ENCODE measurements around the gene CD7.

CD7 gene

DNA sequence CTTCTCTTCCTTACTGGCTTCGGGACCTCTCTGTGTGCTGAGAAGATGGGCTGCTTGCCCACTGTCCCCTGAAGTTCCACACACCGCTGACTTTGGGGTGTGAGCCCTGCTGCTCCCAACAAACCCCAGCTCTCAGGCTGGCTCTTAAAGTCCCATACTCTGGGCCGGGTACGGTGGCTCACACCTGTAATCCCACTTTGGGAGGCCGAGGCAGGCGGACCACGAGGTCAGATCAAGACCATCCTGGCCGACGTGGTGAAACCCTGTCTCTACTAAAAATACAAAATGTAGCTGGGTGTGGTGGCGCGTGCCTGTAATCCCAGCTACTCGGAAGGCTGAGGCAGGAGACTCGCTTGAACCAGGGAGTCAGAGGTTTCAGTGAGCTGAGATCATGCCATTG is 17.2 kb downstream of the CD7 start:
- H3K9me2 ChIP-seq (replicated peaks; ENCODE audit: insufficient read depth, low read length): no peaks in the 10 kb centered on the region
- no peak overlapping the region for H2AFZ ChIP-seq (ENCODE audit: low read depth, low read length, severe bottlenecking)
- no peak overlapping the region for H3K4me2 ChIP-seq (ENCODE audit: low read depth, low read length, poor library complexity, severe bottlenecking)
- H3K79me2 ChIP-seq (ENCODE audit: insufficient read depth, low read length): no peaks in the 10 kb centered on the region
- no peaks in the 10 kb centered on the region for H3K27me3 ChIP-seq (ENCODE audit: low read length)
- no peaks in the 10 kb centered on the region for H4K20me1 ChIP-seq (ENCODE audit: low read depth, low read length)
- H3K9me3 ChIP-seq (ENCODE audit: insufficient read depth, low read length): no peaks in the 10 kb centered on the region
- no peaks in the 10 kb centered on the region for H3K36me3 ChIP-seq (ENCODE audit: low read length)
- H3K9ac ChIP-seq (ENCODE audit: low read length): no peak overlapping the region
- H3F3A ChIP-seq (ENCODE audit: insufficient read depth): peaks cover 3% of the 10 kb centered on the region; the same call in 1 of the 2 replicates
- no peak for TF ChIP-seq EZH2phosphoT487 (conservative IDR thresholded peaks at IDR 0.05; ENCODE audit: low read length)
- TF ChIP-seq, protein P1, sequence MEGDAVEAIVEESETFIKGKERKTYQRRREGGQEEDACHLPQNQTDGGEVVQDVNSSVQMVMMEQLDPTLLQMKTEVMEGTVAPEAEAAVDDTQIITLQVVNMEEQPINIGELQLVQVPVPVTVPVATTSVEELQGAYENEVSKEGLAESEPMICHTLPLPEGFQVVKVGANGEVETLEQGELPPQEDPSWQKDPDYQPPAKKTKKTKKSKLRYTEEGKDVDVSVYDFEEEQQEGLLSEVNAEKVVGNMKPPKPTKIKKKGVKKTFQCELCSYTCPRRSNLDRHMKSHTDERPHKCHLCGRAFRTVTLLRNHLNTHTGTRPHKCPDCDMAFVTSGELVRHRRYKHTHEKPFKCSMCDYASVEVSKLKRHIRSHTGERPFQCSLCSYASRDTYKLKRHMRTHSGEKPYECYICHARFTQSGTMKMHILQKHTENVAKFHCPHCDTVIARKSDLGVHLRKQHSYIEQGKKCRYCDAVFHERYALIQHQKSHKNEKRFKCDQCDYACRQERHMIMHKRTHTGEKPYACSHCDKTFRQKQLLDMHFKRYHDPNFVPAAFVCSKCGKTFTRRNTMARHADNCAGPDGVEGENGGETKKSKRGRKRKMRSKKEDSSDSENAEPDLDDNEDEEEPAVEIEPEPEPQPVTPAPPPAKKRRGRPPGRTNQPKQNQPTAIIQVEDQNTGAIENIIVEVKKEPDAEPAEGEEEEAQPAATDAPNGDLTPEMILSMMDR (IDR thresholded peaks at IDR 0.05; ENCODE audit: insufficient read depth, low read length, poor library complexity, severe bottlenecking): no peak
- H3K27ac ChIP-seq (ENCODE audit: low read depth, low read length): no peak overlapping the region
- no peak overlapping the region for H3K4me3 ChIP-seq (ENCODE audit: insufficient read depth, low read length, poor library complexity, severe bottlenecking)

DNA sequence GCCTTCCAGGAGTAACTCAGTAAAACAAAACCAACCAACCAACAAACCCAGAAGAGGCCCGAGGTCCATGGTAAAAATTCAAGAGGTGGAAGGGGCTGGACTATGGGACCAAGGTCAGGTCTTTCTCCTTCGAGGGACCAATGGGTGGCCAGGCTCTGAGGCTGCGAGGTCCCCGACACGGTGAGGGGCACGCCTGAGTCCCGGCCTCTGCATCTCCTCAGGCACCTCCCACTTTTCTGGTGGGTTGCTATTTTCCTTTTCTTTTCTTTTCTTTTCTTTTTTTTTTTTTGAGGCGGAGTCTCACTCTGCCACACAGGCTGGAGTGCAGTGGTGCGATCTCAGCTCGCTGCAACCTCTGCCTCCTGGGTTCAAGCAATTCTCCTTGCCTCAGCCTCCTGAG is 18.0 kb downstream of the CD7 start:
- Histone ChIP-seq H3F3A (ENCODE audit: insufficient read depth) (peaks cover 6% of the 10 kb centered on the region; the same call in 1 of the 2 replicates), H3K4me3 (ENCODE audit: insufficient read depth, low read length, poor library complexity, severe bottlenecking) (no peak overlapping the region), H3K9me2 (replicated peaks; ENCODE audit: insufficient read depth, low read length) (no peaks in the 10 kb centered on the region), H3K79me2 (ENCODE audit: insufficient read depth, low read length) (no peaks in the 10 kb centered on the region), H3K36me3 (ENCODE audit: low read length) (no peaks in the 10 kb centered on the region), H3K9me3 (ENCODE audit: insufficient read depth, low read length) (no peaks in the 10 kb centered on the region), H4K20me1 (ENCODE audit: low read depth, low read length) (no peaks in the 10 kb centered on the region), H2AFZ (ENCODE audit: low read depth, low read length, severe bottlenecking) (no peak overlapping the region), H3K27me3 (ENCODE audit: low read length) (no peaks in the 10 kb centered on the region), H3K9ac (ENCODE audit: low read length) (no peak overlapping the region), H3K27ac (ENCODE audit: low read depth, low read length) (no peak overlapping the region), H3K4me2 (ENCODE audit: low read depth, low read length, poor library complexity, severe bottlenecking) (no peak overlapping the region)
- TF ChIP-seq EZH2phosphoT487 (conservative IDR thresholded peaks at IDR 0.05; ENCODE audit: low read length): no peak
- TF ChIP-seq, protein P1 (IDR thresholded peaks at IDR 0.05; ENCODE audit: insufficient read depth, low read length, poor library complexity, severe bottlenecking): no peak

DNA sequence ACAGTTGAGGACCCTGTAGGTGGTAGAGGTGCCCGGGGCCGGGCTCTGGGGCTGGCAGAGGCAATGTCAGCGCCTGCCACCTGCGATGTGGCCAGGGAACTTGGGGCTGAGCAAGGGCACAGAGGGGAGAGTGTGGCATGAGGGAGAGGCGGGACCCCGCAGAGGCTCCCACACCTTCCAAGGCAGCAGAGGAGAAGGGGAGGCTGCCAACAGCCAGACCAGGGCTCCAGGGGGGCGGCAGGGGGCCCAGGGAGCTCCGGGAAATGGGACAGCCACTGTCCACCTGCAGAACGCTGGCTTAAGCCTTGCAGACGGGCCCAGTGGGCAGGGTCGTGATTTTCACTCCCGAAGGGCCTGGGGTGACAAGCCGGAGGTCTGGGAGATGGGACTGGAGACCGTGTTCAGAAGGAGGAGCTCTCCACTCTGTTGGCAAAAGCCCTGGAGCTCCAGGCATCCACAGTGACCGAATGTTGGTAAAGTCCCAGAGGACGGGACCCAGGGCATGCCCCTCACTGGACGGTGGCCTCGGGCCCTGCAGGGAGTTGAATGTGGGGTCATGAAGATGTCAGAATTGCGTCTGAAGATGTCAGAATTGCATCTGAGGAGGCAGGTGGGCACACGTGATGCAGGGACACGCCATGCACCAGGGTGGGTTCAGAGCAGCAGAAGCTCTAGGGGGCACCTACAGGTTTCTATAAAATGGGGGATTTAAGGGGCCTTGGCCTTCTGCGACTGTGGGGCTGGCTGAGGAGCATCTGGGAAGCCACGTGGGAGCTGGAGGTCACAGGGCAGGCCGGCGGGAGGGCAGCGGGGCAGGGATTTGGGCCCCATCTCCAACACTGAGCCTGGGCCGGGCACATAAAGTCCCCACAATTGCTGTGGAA is 18.6 kb downstream of the CD7 start:
- Histone ChIP-seq H3K27me3 (ENCODE audit: low read length) (no peaks in the 10 kb centered on the region), H2AFZ (ENCODE audit: low read depth, low read length, severe bottlenecking) (peak overlapping the region; percentile 79), H4K20me1 (ENCODE audit: low read depth, low read length) (no peaks in the 10 kb centered on the region), H3F3A (ENCODE audit: insufficient read depth) (peaks cover 12% of the 10 kb centered on the region), H3K9me2 (replicated peaks; ENCODE audit: insufficient read depth, low read length) (no peaks in the 10 kb centered on the region), H3K9me3 (ENCODE audit: insufficient read depth, low read length) (no peaks in the 10 kb centered on the region), H3K4me2 (ENCODE audit: low read depth, low read length, poor library complexity, severe bottlenecking) (peak overlapping the region; percentile 77), H3K27ac (ENCODE audit: low read depth, low read length) (no peak overlapping the region), H3K79me2 (ENCODE audit: insufficient read depth, low read length) (no peaks in the 10 kb centered on the region), H3K36me3 (ENCODE audit: low read length) (no peaks in the 10 kb centered on the region), H3K9ac (ENCODE audit: low read length) (peak overlapping the region; percentile 61), H3K4me3 (ENCODE audit: insufficient read depth, low read length, poor library complexity, severe bottlenecking) (no peak overlapping the region)
- TF ChIP-seq, protein P1 (IDR thresholded peaks at IDR 0.05; ENCODE audit: insufficient read depth, low read length, poor library complexity, severe bottlenecking): no peak
- TF ChIP-seq EZH2phosphoT487 (conservative IDR thresholded peaks at IDR 0.05; ENCODE audit: low read length): no peak

Measured in SU-DHL-6 (cell line).